Measurements from ENCODE around the gene SBK3.
A peak's percentile ranks its signal among the peaks of the same experiment; 100 is the strongest.
"Not testable (repeated sequence)": the region's sequence is repeated elsewhere in the genome, so short reads cannot be mapped to it uniquely, and the experiment has no call there.

The SBK3 gene, protein sequence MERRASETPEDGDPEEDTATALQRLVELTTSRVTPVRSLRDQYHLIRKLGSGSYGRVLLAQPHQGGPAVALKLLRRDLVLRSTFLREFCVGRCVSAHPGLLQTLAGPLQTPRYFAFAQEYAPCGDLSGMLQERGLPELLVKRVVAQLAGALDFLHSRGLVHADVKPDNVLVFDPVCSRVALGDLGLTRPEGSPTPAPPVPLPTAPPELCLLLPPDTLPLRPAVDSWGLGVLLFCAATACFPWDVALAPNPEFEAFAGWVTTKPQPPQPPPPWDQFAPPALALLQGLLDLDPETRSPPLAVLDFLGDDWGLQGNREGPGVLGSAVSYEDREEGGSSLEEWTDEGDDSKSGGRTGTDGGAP

DNA sequence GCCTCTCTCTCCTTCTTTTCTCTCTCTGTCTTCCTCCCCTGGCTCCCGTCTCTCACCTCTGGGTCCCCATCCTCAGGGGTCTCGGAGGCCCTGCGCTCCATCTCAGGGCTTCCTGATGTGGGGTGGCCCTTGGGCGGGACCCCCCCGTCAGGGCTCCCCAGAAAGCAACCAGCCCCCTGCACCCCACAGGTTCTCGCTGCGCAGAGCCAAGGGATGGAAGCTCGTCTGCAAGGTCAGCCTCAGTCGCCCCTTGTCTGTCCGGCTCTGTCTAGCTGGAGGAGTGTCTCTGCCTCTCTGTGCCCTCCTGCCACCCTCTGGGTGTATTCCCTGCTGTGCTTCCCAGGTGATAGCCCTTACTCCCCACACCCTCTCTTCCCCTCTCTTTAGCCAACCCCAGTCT lies at the start of gene SBK3:
Gene SBK3, minus strand, starts transcription at position 101 of the 400 bp plus-strand sequence. Its CDS starts 0 bp downstream, at position 101.
- no peak for DNase-seq (ENCODE audit: low spot score)

DNA sequence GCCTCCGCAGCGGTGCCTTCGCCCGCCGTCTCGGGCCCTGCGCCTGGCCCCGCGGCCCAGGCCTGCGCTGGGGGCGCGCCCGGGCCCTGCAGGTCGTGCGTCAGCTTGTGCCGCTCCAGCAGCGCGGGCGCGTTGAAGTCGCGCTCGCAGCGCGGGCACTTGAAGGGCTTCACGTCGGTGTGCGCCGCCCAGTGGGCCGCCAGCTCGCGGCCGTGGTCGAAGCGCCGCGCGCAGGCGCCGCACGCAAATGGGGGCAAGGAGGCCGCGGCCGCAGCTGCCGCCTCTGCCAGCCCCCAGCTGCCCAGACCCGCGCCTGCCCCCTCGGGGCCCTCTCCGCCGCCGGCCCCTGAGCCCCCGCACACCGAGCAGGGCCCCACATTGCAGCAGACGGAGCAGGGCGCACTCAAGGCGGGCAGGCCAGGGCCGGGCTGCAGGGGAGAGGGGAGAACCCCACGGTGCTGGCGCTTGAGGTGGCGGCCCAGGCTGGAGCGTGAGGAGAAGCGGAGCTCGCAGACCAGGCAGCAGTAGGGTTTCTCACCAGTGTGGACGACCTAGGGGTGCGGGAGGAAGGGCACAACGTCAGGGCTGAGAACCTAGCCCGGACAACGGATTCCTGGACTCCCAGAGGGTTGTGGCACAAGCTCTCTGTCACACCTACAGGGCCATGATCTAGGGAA lies 47.9 kb upstream of the SBK3 start:
- DNase-seq (ENCODE audit: low spot score): no peak

DNA sequence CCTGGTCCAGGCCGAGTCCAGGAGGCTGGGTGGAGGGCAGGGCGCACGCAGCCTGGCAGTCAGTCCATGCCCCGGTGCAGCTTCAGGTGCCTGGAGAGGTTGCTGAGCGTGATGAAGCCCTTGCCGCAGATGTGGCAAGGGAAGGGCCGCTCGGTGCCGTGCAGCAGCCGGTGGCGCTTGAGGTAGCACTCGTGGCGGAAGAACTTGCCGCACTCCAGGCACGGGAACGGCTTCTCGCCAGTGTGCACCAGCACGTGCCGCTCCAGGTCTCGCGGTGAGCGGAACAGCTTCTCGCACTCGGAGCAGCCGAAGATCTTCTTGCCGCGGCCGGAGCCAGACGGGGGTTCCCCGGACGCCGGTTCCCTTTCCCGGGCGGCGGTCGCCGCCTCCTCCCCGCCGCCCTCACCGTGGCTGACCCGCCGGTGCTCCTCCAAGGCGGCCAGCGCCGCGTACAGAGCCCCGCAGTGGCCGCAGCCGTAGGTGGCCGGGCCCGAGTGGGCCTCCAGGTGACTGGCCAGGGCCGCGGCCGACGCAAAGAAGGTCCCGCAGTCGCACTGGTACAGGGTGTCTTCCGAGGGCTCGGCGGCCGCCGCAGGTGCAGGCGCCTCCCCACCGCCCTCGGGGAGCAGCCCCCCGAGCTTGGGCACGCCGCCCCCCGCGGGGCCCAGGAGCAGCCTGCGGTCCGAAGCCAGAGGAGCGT lies 47.2 kb upstream of the SBK3 start:
- DNase-seq (ENCODE audit: low spot score): no peak

DNA sequence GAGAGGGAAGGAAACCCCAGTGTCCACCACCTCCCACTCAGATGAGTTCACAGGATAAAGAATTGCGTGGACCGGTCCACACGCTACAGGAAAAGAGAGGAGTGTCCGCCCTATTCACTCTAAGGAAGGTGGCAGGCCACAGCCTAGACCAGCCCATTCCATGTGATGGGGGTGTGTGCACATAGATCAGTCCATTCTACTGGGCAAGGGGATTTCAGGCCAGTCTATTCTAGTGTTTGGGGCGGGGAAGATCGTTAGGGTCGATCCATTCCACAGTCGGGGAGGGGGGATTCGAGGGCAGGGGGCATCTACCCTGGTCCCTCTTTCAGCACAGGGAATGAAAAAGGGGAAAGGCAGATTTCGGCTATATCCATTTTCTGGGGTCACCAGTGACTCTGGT lies 46.2 kb upstream of the SBK3 start:
- DNase-seq (ENCODE audit: low spot score): no peak

DNA sequence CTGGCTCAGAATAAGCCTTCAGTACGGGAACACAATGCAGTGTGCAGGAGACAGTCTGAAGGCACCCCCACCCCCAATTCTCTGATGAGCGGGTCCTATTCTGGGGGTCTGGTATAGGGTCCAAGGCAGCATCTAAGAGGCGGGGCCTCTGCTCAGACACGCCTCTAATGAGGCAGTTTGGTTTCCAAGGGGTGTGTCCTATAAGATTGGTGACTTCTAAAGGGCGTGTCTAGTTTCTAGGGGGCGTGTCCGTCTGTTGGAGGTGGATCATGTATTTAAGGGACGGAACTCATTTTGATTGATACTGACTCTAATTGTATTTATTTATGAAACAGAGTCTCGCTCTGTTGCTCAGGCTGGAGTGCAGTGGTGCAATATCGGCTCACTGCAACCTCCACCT lies 45.3 kb upstream of the SBK3 start:
- no peak for DNase-seq (ENCODE audit: low spot score)

DNA sequence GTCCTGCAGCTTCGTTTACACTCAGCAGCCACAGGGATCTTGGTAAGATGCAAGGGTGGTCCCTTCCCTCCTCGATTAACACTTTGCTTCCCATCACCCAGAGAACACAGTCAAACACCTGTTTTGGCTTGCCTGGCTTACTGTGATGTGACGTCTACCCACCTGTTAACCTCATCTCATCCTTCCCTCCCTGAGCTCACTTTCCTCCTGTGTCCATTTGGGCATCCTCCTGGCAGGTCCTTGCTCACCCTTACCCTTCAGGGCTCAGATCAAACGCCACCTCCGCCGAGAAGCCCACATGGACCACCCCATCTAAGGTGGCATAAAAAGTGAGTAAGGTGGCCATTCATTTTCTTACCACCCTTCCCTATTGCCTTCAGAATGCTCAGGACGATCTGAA lies 44.8 kb upstream of the SBK3 start:
- no peak for DNase-seq (ENCODE audit: low spot score)

DNA sequence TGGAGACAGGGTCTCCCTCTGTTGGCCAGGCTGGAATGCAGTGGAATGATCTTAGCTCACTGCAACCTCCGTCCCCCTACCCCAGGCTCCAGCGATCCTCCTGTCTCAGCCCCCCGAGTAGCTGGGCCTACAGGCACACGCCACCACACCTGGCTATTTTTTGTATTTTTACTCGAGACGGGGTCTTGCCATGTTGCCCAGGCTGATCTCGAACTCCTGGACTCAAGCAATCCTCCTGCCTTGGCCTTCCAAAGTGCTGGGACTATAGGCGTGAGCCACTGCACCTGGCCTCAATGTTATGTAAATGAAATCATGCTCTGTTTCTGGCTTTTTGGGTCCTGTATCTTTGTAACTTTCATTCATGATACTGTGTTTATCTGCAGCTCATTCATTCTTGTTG lies 43.4 kb upstream of the SBK3 start:
- no peak for DNase-seq (ENCODE audit: low spot score)

DNA sequence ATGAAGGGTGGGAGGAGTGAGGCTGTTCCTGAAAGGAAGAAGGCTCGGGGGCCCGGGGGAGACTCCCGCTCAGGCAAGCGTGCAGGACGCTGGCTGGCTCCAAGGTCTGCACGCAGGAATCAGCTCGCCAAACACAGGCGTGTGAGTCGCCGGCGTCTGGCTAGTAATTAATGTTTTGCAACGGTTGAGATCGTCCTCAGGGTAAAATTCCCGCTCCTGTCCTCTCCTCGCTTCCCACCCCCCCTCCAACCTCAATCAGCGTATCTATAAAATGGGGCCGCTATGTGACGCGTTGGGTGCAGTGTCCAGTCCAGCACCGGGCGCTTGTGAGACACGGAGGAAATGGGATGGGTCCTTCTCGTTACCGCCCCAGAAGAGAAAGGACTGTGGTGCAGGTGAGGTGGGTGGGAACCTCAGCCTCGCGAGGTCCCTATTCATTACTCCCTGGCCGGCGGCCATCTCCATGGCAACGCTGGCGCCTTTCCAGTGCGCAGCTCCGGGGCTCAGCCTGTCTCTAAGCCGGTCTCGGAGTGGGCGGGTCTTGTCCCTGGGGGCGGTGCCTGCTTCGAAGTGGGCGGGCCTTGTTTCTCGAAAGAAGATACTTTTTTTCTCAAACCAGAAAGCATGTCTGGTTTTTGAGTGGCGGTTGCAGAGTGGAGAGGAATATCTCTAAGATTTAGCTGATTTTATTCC lies 41.8 kb upstream of the SBK3 start:
- DNase-seq (ENCODE audit: low spot score): peak; percentile 89

DNA sequence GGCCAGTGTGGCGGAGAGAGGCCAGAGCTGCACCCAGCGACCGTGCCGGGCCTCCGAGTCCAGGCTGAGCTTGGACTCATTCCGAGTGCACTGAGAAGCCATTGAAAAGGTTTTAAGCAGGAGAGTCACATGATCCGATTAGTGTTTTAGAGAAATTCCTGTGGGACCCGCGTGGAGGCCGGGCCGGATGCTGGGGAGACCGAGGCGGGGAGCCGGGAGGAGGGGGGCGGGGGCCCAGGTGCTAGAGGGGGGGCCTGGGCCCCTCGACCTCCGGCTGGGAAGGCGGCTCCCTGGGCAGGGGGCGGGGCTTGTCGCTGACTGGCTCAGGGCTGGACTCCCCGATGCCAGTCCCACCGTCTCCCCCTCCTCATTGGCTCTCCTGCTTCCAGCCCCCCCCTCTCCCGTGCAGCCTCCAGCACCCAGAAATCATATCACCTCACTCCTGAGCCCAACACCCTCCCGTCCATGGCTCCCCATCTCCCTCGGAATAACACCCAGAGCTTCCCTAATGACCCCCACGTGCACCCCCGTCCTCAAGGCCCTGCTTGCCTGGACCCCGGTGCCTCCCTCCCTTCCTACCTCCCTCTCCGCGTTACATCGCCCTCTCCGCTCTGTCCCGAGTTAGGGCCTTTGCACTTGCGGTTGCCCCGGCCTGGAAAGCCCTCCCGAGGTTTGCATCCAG lies 40.5 kb upstream of the SBK3 start:
- peak; percentile 37 for DNase-seq (ENCODE audit: low spot score)

DNA sequence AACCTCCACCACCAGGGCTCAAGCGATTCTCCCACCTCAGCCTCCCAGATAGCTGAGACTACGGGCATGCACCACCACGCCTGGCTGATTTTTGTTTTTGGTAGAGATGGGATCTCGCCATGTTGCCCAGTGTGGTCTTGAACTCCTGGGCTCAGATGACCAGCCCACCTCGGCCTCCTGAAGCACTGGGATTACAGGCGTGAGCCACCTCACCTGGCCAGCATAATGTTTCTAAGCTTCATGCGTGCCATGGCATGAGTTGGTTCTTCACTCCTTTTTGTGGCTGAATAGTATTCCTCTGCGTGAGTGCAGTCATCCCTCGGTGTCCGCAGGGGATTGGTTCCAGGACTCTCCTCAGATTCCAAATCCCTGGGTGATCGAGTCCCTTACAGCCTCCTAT lies 39.5 kb upstream of the SBK3 start:
- DNase-seq (ENCODE audit: low spot score): no peak

DNA sequence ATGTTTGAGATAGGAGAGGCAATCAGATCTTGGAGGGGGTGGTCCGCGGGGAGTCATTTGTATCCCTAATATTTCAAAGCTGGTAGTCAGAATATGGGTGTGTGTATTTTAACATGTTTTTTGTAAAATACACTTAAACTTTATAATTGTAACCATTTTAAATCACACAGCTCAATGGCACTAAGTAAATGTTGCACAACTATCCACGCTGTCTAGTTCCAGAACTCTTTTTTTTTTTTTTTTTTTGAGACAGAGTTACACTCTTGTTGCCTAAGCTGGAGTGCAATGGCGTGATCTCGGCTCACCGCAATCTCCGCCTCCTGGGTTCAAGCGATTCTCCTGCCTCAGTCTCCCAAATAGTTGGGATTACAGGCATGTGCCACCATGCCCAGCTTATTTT lies 38.6 kb upstream of the SBK3 start:
- DNase-seq (ENCODE audit: low spot score): not testable (repeated sequence)

DNA sequence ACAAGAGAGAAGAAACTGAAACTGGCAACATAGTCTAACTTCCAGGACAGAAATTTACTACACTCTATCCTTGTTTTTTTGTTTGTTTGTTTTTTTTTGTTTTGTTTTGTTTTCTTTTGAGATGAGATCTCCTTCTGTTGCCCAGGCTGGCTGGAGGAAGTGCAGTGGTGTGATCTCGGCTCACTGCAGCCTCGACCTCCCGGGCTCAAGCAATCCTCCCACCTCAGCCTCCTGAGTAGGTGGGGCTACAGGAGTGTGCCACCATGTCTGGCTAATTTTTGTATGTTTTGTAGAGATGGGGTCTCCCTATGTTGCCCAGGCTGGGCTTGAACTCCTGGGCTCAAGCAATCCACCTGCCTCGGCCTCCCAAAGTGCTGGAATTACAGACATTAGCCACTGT lies 36.9 kb upstream of the SBK3 start:
- DNase-seq (ENCODE audit: low spot score): not testable (repeated sequence)

DNA sequence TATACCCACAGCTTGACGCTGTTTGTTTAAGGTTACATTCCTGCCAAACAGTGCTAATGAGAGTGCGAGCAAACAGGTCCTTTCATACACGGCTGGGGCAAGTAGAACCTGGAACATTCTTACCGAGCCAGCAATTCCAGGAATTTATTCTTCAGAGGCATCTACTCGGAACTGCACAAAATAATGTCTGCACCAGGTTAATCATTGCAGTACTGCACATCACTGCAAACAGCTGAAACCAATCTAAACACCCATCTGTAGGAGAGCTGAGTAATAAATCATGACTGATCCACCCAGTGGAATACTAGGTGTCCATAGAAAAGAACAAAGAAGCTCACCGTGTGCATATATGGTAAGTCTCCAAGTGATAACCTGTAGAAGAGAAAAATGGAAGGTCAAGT lies 36.5 kb upstream of the SBK3 start:
- peak; percentile 28 for DNase-seq (ENCODE audit: low spot score)

DNA sequence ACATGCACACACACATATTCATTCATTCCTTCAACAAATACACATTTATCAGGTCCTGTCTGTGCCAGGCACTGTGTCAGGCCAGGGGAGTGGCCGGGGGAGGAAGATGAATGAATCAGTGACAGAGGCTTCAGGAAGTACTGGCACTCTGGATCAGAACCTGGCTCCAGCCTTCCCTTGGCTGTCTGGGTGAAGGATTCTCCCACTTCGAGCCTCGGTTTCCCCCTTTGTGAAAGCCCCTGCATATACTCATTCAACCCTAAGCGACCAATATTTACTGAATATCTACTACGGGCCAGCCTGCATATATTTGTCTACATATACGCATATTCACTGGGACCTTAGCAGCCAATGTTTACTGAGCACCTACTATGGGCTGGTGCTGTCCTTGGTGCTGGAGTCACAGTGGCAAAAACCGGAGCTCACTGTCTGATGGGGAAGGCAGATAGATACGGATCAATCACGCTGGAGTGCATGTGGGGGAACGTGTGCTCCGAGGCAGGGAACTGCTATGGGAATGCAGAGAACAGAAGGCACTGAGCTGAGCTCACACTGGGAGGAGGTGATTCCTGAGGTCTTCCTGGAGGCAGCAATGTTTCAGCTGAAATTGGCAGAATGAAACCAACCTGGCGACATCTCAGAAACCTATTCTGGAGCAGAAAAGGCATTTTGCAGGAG lies 35.9 kb upstream of the SBK3 start:
- peak; percentile 16 for DNase-seq (ENCODE audit: low spot score)

DNA sequence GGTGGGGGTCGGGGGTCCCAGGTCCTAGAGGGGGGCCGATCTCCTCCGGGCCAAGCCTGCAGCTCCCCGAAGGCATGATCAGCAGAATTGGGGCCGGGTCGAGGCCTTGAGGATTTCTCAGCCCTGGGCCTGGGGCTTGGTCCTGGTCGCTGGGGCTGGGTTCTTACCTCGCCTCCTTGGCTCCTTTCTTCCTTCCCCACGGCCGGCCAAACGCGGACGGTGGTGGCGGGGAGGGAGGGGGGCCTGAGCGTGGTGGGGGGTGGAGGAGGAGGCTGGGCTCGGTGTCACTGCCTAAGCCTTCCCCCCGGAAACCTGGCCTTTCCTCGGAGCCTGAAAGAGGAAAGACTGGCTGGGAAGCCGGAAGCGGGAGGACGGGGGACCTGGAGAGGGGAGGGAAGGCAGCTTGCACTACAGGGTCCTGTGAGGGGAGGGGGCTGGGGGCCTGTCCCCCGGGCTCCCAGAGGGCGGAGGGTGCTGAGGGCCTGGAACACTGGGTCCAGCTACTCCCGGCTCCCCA lies 35.3 kb upstream of the SBK3 start, which contains the start of gene ZNF579:
Gene ZNF579, minus strand, starts transcription at position 221 of the 517 bp plus-strand sequence. CDS start 1,209 bp downstream, outside the sequence.
- peak; percentile 82 for DNase-seq (ENCODE audit: low spot score)

DNA sequence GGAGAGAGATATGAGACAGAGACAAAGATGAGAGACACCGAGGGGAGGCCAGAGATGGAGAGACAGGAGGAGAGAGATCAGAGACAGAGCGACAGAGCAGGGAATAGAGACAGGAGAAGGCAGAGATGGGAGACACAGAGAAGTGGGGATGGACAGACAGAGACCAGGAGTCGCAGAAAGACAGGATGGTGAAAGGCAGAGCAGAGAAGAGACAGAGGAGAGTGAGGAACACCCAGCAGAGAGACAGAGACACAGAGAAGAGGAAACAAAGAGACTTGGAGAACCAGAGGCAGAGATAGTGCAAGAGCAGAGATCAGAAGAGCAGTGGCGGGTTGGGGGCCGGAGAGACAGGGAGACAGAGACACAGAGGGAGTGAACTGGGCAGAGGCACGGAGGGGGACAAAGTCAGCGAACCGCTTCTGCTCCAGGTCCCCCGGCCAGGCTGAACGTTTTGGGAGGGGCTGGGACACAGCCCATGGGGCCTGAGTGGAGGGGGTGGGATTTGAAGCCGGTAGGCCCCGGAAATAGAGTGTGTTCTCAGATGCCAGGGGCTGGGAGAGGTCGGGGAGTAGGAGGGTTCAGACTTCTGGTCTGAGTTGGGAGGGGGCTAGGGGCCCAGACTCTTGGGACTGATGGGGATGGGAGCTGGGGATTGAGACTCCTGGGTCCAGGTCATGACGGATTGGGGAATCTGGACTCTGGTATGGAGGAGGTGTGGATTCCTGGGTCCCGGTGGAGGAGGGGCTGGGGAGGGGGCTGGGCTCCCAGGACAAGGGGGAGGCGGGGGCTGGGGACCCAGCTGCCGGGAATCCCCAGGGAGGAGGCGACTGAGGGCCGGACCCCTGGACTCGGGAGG lies 34.7 kb upstream of the SBK3 start:
- no peak for DNase-seq (ENCODE audit: low spot score)

DNA sequence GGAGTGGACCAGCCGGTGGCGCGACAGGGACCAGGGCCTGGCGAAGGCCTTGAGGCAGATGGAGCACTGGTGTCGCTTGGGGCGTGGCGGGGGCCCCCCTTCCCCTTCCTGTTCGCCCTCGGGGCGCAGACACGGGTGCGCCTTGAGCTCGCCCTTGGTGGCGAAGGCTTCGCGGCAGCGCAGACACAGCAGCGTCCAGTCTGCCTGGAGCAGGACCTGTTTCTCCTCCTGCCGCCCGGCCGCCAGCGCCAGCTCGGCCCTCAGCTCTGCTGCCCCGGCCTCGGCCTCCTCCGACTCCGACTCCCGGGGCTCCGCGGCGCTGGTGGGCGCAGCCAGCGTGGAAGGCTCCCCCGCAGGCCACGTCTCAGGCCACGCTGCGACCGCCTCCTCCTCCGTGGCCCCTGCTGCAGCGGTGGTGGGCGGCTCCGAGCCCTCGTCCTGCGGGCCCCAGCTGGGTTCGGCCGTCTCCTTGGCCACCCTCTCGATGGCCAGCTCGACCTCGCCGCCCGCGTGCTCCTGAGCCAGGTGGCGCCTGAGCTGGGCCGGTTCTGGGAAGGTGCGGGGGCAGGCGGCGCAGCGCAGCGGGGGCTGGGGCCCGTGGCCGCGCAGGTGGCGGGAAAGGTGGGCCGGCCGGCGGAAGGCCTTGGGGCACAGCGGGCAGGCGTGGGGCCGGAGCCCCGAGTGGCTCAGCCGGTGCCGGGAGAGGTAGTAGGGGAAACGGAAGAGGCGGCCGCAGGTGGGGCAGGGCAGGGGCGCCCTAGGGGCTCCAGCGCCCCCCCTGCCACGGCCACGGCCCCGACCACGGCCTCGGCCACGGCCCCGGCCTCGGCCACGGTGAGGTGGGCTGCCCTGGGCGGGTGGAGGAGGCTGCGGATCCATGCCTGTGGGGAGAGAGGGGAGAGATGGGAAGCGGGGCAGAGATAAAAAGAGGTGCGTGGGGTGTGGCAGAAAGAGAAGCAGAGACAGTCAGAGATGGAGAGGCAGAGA lies 33.7 kb upstream of the SBK3 start:
- DNase-seq (ENCODE audit: low spot score): no peak

DNA sequence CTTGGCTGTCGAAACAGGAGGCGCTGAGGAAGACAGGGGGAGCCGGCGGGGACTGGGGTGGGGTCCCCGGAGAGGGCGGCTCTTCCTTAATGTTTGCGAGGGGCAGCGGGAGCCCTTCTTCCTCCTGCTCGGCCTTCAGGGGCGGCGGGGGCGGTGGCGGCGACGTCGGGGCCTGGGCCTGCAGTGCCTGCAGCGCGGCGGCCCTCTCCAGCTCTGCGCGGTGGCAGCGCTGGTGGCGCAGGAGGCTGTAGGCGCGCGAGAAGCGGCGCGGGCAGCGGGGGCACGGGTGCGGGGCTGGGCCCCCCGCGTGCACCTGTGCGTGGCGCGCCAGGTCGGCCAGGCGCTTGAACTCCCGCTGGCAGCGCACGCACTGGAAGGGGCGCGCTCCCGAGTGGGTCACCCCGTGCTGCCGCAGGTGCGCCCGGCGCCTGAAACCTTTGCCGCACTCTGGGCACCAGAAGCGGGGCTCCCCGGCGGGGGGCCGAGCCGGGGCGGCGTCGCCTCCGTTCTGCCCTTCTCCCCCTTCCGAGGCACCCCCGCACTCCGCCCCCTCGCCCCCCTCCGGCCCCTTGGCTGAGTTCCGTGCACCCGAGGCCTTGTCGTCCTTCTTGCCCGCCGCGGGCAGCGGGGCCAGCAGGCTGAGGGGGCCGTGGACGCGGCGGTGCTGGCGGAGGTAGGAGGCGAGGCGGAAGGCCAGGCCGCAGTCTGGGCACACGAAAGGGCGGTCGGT lies 32.9 kb upstream of the SBK3 start:
- no peak for DNase-seq (ENCODE audit: low spot score)

All from pons (tissue), 1 donor.